H1 (cell line): ENCODE measurements around the gene ZNF337.

ENCODE experiments used
- CBX5 ChIP-seq: fragments of 300-800, 300-1000 bp; sonication (generic); IDR thresholded peaks from 2 replicates; pipeline ENCODE4 v1.7.1; 2016; ENCODE audit warnings: antibody characterized with exemption, low read length, low read depth
- EZH2 ChIP-seq: fragments of 200-600 bp; sonication (generic); IDR thresholded peaks from 2 replicates; pipeline ENCODE4 v1.7.1; 2012; ENCODE audit warnings: low read depth, mild to moderate bottlenecking, moderate library complexity, low read length, inconsistent platforms; ENCODE audit not compliant: severe bottlenecking
- GABPA ChIP-seq: IDR thresholded peaks from 2 replicates; pipeline ENCODE4 v1.6.1; 2011; ENCODE audit warnings: mild to moderate bottlenecking, low read length, moderate library complexity, borderline replicate concordance; ENCODE audit not compliant: insufficient read depth
- HDAC2 ChIP-seq, 2 experiments: fragments of 300-600 bp in 1 of 2; sonication (generic) in 1 of 2; IDR thresholded peaks; 2 replicates each; pipeline ENCODE4 v1.6.1; 2011 to 2012; ENCODE audit warnings: low read depth in 2 of 2, low read length in 2 of 2, mild to moderate bottlenecking in 2 of 2, moderate library complexity in 2 of 2, borderline replicate concordance in 1 of 2, inconsistent platforms in 1 of 2
- JUN ChIP-seq: IDR thresholded peaks from 2 replicates; pipeline ENCODE4 v1.6.1; 2011; ENCODE audit warnings: low read depth, mild to moderate bottlenecking, improper control_type of control experiment, low read length
- KDM1A ChIP-seq: fragments of 200-600, 300-600 bp; sonication (generic); IDR thresholded peaks from 2 replicates; pipeline ENCODE4 v1.7.1; 2016; ENCODE audit warnings: mild to moderate bottlenecking, low read length, borderline replicate concordance
- MAFK ChIP-seq: IDR thresholded peaks from 2 replicates; pipeline ENCODE4 v1.6.1; 2012; ENCODE audit warnings: low read depth, mild to moderate bottlenecking, improper control_type of control experiment, low read length
- NRF1 ChIP-seq: IDR thresholded peaks from 2 replicates; pipeline ENCODE4 v1.6.1; 2011; ENCODE audit warnings: mild to moderate bottlenecking, low read depth, low read length, improper control_type of control experiment
- POLR2A ChIP-seq, 2 experiments: IDR thresholded peaks; 1 replicate in 1 of 2; 2 replicates in 1 of 2; pipeline ENCODE4 v1.6.1; 2011; ENCODE audit warnings: low read depth in 2 of 2, low read length in 2 of 2, mild to moderate bottlenecking in 2 of 2; ENCODE audit errors: control extremely low read depth in 1 of 2
- POLR2AphosphoS5 ChIP-seq: IDR thresholded peaks from 2 replicates; pipeline ENCODE4 v1.6.1; 2011; ENCODE audit warnings: low read depth, low read length
- RXRA ChIP-seq: IDR thresholded peaks from 2 replicates; pipeline ENCODE4 v1.6.1; 2011; ENCODE audit warnings: low read depth, mild to moderate bottlenecking, low read length, moderate library complexity; ENCODE audit not compliant: insufficient read depth
- SIN3A ChIP-seq, 2 experiments: IDR thresholded peaks in 1 of 2; conservative IDR thresholded peaks in 1 of 2; 2 replicates each; pipeline ENCODE4 v1.6.1; 2011 to 2012; ENCODE audit warnings: low read length in 2 of 2, improper control_type of control experiment in 1 of 2, low read depth in 1 of 2, mild to moderate bottlenecking in 1 of 2
- TAF1 ChIP-seq: IDR thresholded peaks from 2 replicates; pipeline ENCODE4 v1.6.1; 2011; ENCODE audit warnings: mild to moderate bottlenecking, low read depth, low read length
- TF ChIP-seq, protein P1 (sequence below), 3 experiments: IDR thresholded peaks; 1 replicate in 2 of 3; 2 replicates in 1 of 3; pipeline versions ENCODE4 v1.5.1 to v1.6.1; 2011; ENCODE audit warnings: low read length in 3 of 3, mild to moderate bottlenecking in 3 of 3, inconsistent platforms in 2 of 3, low read depth in 1 of 3, moderate library complexity in 1 of 3; ENCODE audit not compliant: insufficient read depth in 1 of 3; ENCODE audit errors: control extremely low read depth in 1 of 3

DNA sequence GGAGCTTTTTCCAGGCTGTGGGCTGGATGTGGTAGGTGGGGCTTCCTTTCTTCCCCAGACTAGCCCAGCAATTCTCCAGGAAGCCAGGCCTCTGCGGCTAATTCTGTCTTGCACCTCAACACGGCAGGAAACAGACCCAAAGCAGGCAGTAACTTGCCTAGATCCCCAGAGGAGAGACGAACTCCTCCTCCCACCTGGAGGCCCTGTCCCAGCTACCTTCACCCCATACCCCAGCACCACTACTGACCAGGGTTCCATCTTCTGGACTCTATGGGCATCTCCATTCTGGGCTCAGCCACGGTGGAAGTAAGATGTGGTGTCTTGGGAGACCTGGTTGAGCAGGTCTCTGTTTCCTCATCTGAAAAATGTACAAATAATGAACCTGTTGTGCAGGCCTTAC is 48.4 kb upstream of the ZNF337 start:
- TF ChIP-seq POLR2A (IDR thresholded peaks at IDR 0.05; ENCODE audit: control extremely low read depth in 1 of 2, low read depth in 2 of 2, low read length in 2 of 2) = no peak
- TF ChIP-seq GABPA = no peak
- no peak for TF ChIP-seq POLR2AphosphoS5
- TF ChIP-seq MAFK = no peak
- no peak for TF ChIP-seq NRF1
- TF ChIP-seq HDAC2 (IDR thresholded peaks at IDR 0.05; ENCODE audit: borderline replicate concordance in 1 of 2, low read depth in 2 of 2, low read length in 2 of 2) = no peak
- no peak for TF ChIP-seq SIN3A (conservative IDR thresholded peaks at IDR 0.05 in 1 of 2, IDR thresholded peaks at IDR 0.05 in 1 of 2; ENCODE audit: low read depth in 1 of 2, low read length in 2 of 2)
- TF ChIP-seq KDM1A = no peak
- TF ChIP-seq RXRA = no peak
- TF ChIP-seq, protein P1, sequence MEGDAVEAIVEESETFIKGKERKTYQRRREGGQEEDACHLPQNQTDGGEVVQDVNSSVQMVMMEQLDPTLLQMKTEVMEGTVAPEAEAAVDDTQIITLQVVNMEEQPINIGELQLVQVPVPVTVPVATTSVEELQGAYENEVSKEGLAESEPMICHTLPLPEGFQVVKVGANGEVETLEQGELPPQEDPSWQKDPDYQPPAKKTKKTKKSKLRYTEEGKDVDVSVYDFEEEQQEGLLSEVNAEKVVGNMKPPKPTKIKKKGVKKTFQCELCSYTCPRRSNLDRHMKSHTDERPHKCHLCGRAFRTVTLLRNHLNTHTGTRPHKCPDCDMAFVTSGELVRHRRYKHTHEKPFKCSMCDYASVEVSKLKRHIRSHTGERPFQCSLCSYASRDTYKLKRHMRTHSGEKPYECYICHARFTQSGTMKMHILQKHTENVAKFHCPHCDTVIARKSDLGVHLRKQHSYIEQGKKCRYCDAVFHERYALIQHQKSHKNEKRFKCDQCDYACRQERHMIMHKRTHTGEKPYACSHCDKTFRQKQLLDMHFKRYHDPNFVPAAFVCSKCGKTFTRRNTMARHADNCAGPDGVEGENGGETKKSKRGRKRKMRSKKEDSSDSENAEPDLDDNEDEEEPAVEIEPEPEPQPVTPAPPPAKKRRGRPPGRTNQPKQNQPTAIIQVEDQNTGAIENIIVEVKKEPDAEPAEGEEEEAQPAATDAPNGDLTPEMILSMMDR (IDR thresholded peaks at IDR 0.05; ENCODE audit: control extremely low read depth in 1 of 3, insufficient read depth in 1 of 3, low read depth in 1 of 3, low read length in 3 of 3) = no peak
- no peak for TF ChIP-seq JUN
- TF ChIP-seq CBX5 = no peak
- no peak for TF ChIP-seq EZH2
- TF ChIP-seq TAF1 = no peak
